ENCODE measurements around the gene RASGRF2. TPM values are rescaled to one million over a fixed set of nuclear protein-coding genes. Genes with fewer than 3 reads are reported as not detected.

The RASGRF2 gene
- total and polyA plus RNA-seq, 2 of the 13 experiments (the other 11 are each of a cell fraction or from before 2014, with no cell fraction given), result 23.6 to 29.0 TPM

GRCh38 chr5:80967500-80968181, 7.5 kb downstream of the RASGRF2 start (continued):
- no peak for TF ChIP-seq NFE2L1 (CRISPR knock-in tag; IDR thresholded peaks at IDR 0.05; ENCODE audit: borderline replicate concordance)
- no peak for TF ChIP-seq ZNF724P (CRISPR knock-in tag; IDR thresholded peaks at IDR 0.05; ENCODE audit: borderline replicate concordance)
- no peak for TF ChIP-seq NR2C2 (CRISPR knock-in tag; IDR thresholded peaks at IDR 0.05; ENCODE audit: borderline replicate concordance)
- no peak for TF ChIP-seq SRSF1 (optimal IDR thresholded peaks at IDR 0.05; ENCODE audit: low read depth, low read length)
- TF ChIP-seq ZNF788 (CRISPR knock-in tag; IDR thresholded peaks at IDR 0.05; ENCODE audit: borderline replicate concordance), result no peak
- no peak for TF ChIP-seq ESRRA (CRISPR knock-in tag; IDR thresholded peaks at IDR 0.05; ENCODE audit: low read depth)
- no peak for TF ChIP-seq KAT8 (CRISPR knock-in tag; IDR thresholded peaks at IDR 0.05)
- TF ChIP-seq ATAD3A (CRISPR knock-in tag; IDR thresholded peaks at IDR 0.05), result no peak
- TF ChIP-seq ZFP91 (CRISPR knock-in tag; IDR thresholded peaks at IDR 0.05; ENCODE audit: borderline replicate concordance), result no peak
- TF ChIP-seq ZNF276 (CRISPR knock-in tag; IDR thresholded peaks at IDR 0.05; ENCODE audit: low read depth), result no peak
- peak; percentile 84; the same call in 1 of the 2 replicates for TF ChIP-seq ZKSCAN5 (CRISPR knock-in tag; IDR thresholded peaks at IDR 0.05)
- TF ChIP-seq ZNF782 (CRISPR knock-in tag; IDR thresholded peaks at IDR 0.05; ENCODE audit: borderline replicate concordance), result no peak
- TF ChIP-seq, protein P1, sequence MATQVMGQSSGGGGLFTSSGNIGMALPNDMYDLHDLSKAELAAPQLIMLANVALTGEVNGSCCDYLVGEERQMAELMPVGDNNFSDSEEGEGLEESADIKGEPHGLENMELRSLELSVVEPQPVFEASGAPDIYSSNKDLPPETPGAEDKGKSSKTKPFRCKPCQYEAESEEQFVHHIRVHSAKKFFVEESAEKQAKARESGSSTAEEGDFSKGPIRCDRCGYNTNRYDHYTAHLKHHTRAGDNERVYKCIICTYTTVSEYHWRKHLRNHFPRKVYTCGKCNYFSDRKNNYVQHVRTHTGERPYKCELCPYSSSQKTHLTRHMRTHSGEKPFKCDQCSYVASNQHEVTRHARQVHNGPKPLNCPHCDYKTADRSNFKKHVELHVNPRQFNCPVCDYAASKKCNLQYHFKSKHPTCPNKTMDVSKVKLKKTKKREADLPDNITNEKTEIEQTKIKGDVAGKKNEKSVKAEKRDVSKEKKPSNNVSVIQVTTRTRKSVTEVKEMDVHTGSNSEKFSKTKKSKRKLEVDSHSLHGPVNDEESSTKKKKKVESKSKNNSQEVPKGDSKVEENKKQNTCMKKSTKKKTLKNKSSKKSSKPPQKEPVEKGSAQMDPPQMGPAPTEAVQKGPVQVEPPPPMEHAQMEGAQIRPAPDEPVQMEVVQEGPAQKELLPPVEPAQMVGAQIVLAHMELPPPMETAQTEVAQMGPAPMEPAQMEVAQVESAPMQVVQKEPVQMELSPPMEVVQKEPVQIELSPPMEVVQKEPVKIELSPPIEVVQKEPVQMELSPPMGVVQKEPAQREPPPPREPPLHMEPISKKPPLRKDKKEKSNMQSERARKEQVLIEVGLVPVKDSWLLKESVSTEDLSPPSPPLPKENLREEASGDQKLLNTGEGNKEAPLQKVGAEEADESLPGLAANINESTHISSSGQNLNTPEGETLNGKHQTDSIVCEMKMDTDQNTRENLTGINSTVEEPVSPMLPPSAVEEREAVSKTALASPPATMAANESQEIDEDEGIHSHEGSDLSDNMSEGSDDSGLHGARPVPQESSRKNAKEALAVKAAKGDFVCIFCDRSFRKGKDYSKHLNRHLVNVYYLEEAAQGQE (IDR thresholded peaks at IDR 0.05; ENCODE audit: borderline replicate concordance in 1 of 2, low read depth in 1 of 2, low read length in 2 of 2), result no peak
- TF ChIP-seq ZNF234 (CRISPR knock-in tag; conservative IDR thresholded peaks at IDR 0.05), result no peak
- no peak for TF ChIP-seq ZNF496 (CRISPR knock-in tag; IDR thresholded peaks at IDR 0.05; ENCODE audit: insufficient replicate concordance)
- TF ChIP-seq POLR2AphosphoS5 (IDR thresholded peaks at IDR 0.05; ENCODE audit: low read depth, low read length), result no peak
- no peak for TF ChIP-seq THAP7 (CRISPR knock-in tag; IDR thresholded peaks at IDR 0.05)
- TF ChIP-seq HOMEZ (CRISPR knock-in tag; IDR thresholded peaks at IDR 0.05; ENCODE audit: low read depth), result peak; percentile 22; the same call in 1 of the 2 replicates

Data from HepG2 (cell line).